GM20000 (cell line): ENCODE measurements around the gene ZNF668.
A peak's percentile ranks its signal among the peaks of the same experiment; 100 is the strongest.
"Not testable (repeated sequence)": the region's sequence is repeated elsewhere in the genome, so short reads cannot be mapped to it uniquely, and the experiment has no call there.

Source experiments
- DNase-seq: peaks from one replicate; pipeline ENCODE4 v3.0.0; 2012; ENCODE audit warnings: low spot score
- TF ChIP-seq, protein P1 (sequence below): IDR thresholded peaks from 2 replicates; pipeline ENCODE4 v1.5.1; 2012; ENCODE audit warnings: mild to moderate bottlenecking, control low read depth; ENCODE audit errors: extremely low read depth, missing control alignments

The ZNF668 gene

DNA sequence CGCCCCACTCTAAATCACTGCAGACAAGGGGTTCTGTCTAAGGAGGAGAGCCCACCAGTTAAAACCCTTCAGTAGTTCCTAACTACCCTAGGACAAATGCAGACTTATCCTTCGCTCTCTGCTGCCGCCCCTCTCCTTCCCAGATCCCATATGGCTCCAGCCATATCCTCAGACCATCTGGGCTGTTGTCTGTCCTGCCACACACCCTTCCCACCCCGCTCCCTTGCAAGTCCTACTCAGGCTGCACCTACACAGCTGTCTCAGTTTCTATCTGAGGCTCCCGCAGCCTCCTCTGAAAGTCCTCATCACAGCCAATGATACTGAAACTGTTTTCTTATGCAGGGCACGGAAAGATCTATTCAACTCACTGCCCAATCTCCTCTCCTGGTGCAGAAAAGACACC is 33.4 kb upstream of the ZNF668 start:
- peak; percentile 85 for DNase-seq
- TF ChIP-seq, protein P1, sequence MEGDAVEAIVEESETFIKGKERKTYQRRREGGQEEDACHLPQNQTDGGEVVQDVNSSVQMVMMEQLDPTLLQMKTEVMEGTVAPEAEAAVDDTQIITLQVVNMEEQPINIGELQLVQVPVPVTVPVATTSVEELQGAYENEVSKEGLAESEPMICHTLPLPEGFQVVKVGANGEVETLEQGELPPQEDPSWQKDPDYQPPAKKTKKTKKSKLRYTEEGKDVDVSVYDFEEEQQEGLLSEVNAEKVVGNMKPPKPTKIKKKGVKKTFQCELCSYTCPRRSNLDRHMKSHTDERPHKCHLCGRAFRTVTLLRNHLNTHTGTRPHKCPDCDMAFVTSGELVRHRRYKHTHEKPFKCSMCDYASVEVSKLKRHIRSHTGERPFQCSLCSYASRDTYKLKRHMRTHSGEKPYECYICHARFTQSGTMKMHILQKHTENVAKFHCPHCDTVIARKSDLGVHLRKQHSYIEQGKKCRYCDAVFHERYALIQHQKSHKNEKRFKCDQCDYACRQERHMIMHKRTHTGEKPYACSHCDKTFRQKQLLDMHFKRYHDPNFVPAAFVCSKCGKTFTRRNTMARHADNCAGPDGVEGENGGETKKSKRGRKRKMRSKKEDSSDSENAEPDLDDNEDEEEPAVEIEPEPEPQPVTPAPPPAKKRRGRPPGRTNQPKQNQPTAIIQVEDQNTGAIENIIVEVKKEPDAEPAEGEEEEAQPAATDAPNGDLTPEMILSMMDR, result no peak

GRCh38 chr16:31106509-31107464 is 32.7 kb upstream of the ZNF668 start:
- DNase-seq, result no peak
- TF ChIP-seq, protein P1, result no peak

- peak; percentile 91 for DNase-seq
- TF ChIP-seq, protein P1, result peak; percentile 72
These were observed 31.7 kb upstream of the ZNF668 start for GRCh38 chr16:31105677-31106213.

DNA sequence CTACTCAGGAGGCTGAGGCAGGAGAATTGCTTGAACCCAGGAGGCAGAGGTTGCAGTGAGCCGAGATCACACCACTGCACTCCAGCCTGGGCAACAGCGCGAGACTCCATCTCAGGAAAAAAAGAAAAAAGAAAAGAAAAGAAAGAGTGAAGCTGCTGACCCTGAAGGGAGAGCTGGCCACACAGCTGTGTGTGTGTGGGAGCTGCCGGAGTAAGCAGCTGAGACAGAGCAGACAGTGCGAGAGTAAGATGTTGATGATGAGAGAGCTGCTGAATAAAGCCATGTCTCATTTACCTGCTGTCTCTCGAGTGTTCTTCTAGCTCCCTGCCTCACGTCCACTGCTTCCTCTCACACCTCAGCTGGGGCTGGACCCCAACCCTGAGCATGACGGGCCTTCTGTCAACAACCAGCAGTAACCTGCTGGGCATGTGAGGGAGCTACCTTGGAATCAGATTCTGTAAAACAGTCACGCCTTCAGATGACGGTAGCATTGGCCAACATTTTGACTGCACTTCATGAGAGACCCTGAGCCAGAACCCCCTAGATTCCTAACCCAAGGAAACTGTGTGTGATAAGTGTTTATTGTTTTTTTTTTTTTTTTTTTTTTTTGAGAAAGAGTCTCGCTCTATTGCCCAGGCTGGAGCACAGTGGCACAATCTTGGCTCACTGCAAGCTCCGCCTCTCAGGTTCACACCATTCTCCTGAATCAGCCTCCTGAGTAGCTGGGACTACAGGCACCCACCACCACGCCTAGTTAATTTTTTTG is 27.0 kb upstream of the ZNF668 start:
- not testable (repeated sequence) for DNase-seq

- DNase-seq, result no peak
- TF ChIP-seq, protein P1, result no peak
These were observed 26.0 kb upstream of the ZNF668 start for GRCh38 chr16:31099860-31100638.

GRCh38 chr16:31094424-31095120 is 20.5 kb upstream of the ZNF668 start, which contains the start of gene VKORC1:
Gene VKORC1 (minus strand): TSS chr16:31094797. CDS start chr16:31094729, 68 bp downstream.
- TF ChIP-seq, protein P1, result no peak
- DNase-seq, result peak; percentile 92

DNA sequence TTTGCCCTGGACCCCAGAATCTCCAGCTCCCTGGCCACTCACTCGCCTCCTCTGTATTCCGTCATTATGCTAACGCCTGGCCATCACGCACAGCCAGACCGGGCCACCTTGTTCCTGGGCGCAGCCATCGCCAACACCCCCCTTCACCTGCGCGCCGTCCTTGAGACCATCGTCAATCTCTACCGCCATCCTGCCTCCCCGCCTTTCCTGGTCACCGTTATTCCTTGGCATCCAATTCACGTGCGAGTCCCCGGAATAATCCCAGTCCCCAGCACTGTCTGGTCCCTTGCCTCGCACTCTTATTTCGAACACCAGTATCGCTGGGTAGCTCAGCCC is 20.0 kb upstream of the ZNF668 start:
- TF ChIP-seq, protein P1, result no peak
- DNase-seq, result no peak
